Dendritic cell treated with granulocyte-macrophage colony-stimulating factor and Interleukin-4, amounts not matched to agents 40 ng/mL and 50 ng/mL, for 4 days (primary cell): ENCODE data around the gene DPYD.

ENCODE experiments used
- H3K27ac Mint-ChIP-seq: one replicate; pipeline ENCODE4 v1.8.0; 2022; ENCODE audit warnings: mild to moderate bottlenecking, mixed read lengths
- H3K27me3 Mint-ChIP-seq: one replicate; pipeline ENCODE4 v1.8.0; 2022; ENCODE audit warnings: mild to moderate bottlenecking, mixed read lengths
- H3K36me3 Mint-ChIP-seq: one replicate; pipeline ENCODE4 v1.8.0; 2022; ENCODE audit warnings: low read depth, mixed read lengths
- H3K4me1 Mint-ChIP-seq: one replicate; pipeline ENCODE4 v1.8.0; 2022; ENCODE audit warnings: low read depth, mixed read lengths
- H3K4me3 Mint-ChIP-seq: one replicate; pipeline ENCODE4 v1.8.0; 2022; ENCODE audit warnings: mild to moderate bottlenecking, moderate library complexity, mixed read lengths
- H3K9me3 Mint-ChIP-seq: one replicate; pipeline ENCODE4 v1.8.0; 2022; ENCODE audit warnings: mixed read lengths
- intact Hi-C: fragments of 100-400 bp; cut with micrococcal nuclease; formaldehyde crosslinking; loops from one replicate; pipeline ENCODE4 v1.15.0; 2022

The DPYD gene

GRCh38 chr1:97123717-97124431 is 797.0 kb downstream of the DPYD start:
- Mint-ChIP-seq H3K27ac (no peak overlapping the region), H3K4me1 (no peaks in the 10 kb centered on the region), H3K4me3 (no peak overlapping the region), H3K36me3 (peaks cover 61% of the 10 kb centered on the region), H3K9me3 (no peaks in the 10 kb centered on the region), H3K27me3 (no peaks in the 10 kb centered on the region)
- intact Hi-C loops, result no loop called here

DNA sequence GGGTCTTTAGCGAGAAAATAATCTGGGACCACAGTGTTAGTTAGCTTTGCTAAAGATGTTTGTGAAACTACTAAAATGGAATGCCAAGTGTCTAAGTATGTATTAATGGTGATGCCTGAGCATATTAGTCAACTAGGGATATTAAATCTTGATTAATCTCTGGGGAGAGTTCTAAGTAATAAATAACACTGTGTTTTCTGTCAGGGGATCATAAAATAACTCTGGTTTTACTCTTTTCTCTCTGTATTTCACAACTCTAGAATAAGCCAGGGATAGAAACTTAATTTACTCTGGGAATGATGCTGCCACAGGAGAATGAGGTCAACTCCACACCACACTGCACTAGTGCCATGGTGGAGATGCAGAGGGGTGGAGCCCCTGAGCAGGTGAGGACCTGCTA is 800.0 kb downstream of the DPYD start:
- Mint-ChIP-seq H3K9me3 (no peaks in the 10 kb centered on the region), H3K4me1 (no peaks in the 10 kb centered on the region)

GRCh38 chr1:97119260-97120158 is 801.3 kb downstream of the DPYD start:
- Mint-ChIP-seq H3K4me1 (no peaks in the 10 kb centered on the region), H3K36me3 (peaks cover 67% of the 10 kb centered on the region), H3K4me3 (no peak overlapping the region), H3K27me3 (no peaks in the 10 kb centered on the region), H3K9me3 (no peaks in the 10 kb centered on the region), H3K27ac (no peak overlapping the region)
- intact Hi-C loops, result no loop called here

More for the DNA sequence above, 800.0 kb downstream of the DPYD start:
- Mint-ChIP-seq H3K27ac (no peak overlapping the region), H3K27me3 (no peaks in the 10 kb centered on the region), H3K4me3 (no peak overlapping the region), H3K36me3 (peaks cover 59% of the 10 kb centered on the region)
- intact Hi-C loops, result no loop called here

DNA sequence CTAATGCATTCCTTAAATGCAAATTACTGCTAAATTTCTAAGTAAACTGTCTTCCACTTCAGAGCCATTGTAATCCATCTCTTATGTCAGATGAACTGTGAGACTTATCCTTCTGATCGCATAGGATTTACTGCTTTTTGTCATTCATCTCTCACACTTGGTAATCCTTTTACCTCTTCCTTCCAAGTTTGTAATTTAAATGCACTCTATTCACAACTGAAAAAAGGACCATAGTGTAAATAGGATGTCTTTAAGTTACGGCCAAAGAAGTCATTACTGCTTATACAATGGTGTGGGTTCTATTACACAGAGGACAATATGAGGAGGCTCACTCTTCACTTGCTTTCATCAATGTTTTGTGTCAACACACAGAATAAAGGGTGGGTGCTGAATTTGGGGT is 806.0 kb downstream of the DPYD start:
- no peak overlapping the region for H3K4me3 Mint-ChIP-seq
- no peaks in the 10 kb centered on the region for H3K9me3 Mint-ChIP-seq
- intact Hi-C loops, result no loop called here
- H3K4me1 Mint-ChIP-seq, result no peaks in the 10 kb centered on the region
- peaks cover 74% of the 10 kb centered on the region for H3K36me3 Mint-ChIP-seq
- no peaks in the 10 kb centered on the region for H3K27me3 Mint-ChIP-seq
- H3K27ac Mint-ChIP-seq, result no peak overlapping the region

GRCh38 chr1:97112442-97112841 is 808.4 kb downstream of the DPYD start:
- no peaks in the 10 kb centered on the region for H3K9me3 Mint-ChIP-seq
- H3K27ac Mint-ChIP-seq, result no peak overlapping the region
- H3K4me3 Mint-ChIP-seq, result no peak overlapping the region
- intact Hi-C loops, result no loop called here
- H3K27me3 Mint-ChIP-seq, result no peaks in the 10 kb centered on the region
- peaks cover 63% of the 10 kb centered on the region for H3K36me3 Mint-ChIP-seq
- H3K4me1 Mint-ChIP-seq, result no peaks in the 10 kb centered on the region

DNA sequence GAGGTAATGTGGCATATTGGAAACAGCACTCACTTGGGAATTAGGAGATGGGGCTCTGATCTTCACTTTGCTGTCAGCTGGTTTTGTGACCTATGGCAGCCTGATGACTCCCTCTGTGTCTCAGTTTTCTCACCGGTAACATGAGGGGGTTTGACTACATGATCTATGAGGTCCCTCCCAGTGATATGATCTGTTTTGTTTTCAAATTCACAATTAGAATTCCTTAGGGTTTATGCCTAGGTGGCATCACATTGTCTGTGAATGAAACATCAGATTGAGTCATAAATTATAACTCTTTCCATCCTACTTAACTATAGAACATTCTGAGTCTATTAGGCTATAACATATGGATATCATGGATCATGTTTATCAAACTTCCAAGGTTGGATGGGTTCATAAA is 812.7 kb downstream of the DPYD start:
- Mint-ChIP-seq H3K27me3 (no peaks in the 10 kb centered on the region), H3K36me3 (peaks cover 70% of the 10 kb centered on the region), H3K27ac (no peak overlapping the region), H3K4me1 (no peaks in the 10 kb centered on the region), H3K9me3 (no peaks in the 10 kb centered on the region), H3K4me3 (no peak overlapping the region)
- intact Hi-C loops, result no loop called here

- H3K27me3 Mint-ChIP-seq, result no peaks in the 10 kb centered on the region
These were observed 815.3 kb downstream of the DPYD start for GRCh38 chr1:97105531-97105930.

GRCh38 chr1:97101509-97101908 is 819.3 kb downstream of the DPYD start:
- Mint-ChIP-seq H3K27me3 (no peaks in the 10 kb centered on the region), H3K9me3 (peaks cover 10% of the 10 kb centered on the region), H3K36me3 (peaks cover 60% of the 10 kb centered on the region), H3K27ac (no peak overlapping the region), H3K4me3 (no peak overlapping the region), H3K4me1 (no peaks in the 10 kb centered on the region)
- intact Hi-C loops, result no loop called here

More at GRCh38 chr1:97105531-97105930, 815.3 kb downstream of the DPYD start:
- Mint-ChIP-seq H3K27ac (no peak overlapping the region), H3K36me3 (peaks cover 62% of the 10 kb centered on the region), H3K4me1 (no peaks in the 10 kb centered on the region), H3K4me3 (no peak overlapping the region), H3K9me3 (no peaks in the 10 kb centered on the region)
- intact Hi-C loops, result no loop called here

GRCh38 chr1:97097404-97097925 is 823.4 kb downstream of the DPYD start:
- H3K4me1 Mint-ChIP-seq, result peaks cover 6% of the 10 kb centered on the region
- peaks cover 10% of the 10 kb centered on the region for H3K9me3 Mint-ChIP-seq
- no peaks in the 10 kb centered on the region for H3K27me3 Mint-ChIP-seq
- H3K36me3 Mint-ChIP-seq, result peaks cover 43% of the 10 kb centered on the region
- intact Hi-C loops, result no loop called here
- no peak overlapping the region for H3K27ac Mint-ChIP-seq
- no peak overlapping the region for H3K4me3 Mint-ChIP-seq

GRCh38 chr1:97095764-97096163 is 825.1 kb downstream of the DPYD start:
- Mint-ChIP-seq H3K9me3 (peaks cover 10% of the 10 kb centered on the region), H3K4me1 (peaks cover 22% of the 10 kb centered on the region), H3K27ac (no peak overlapping the region), H3K27me3 (no peaks in the 10 kb centered on the region), H3K4me3 (no peak overlapping the region), H3K36me3 (peaks cover 50% of the 10 kb centered on the region)
- intact Hi-C loops, result no loop called here

- Mint-ChIP-seq H3K27me3 (no peaks in the 10 kb centered on the region), H3K9me3 (peaks cover 10% of the 10 kb centered on the region), H3K27ac (no peak overlapping the region), H3K4me1 (peaks cover 22% of the 10 kb centered on the region), H3K4me3 (no peak overlapping the region), H3K36me3 (peaks cover 61% of the 10 kb centered on the region)
- intact Hi-C loops, result no loop called here
These were observed 826.4 kb downstream of the DPYD start for GRCh38 chr1:97094247-97094972.

GRCh38 chr1:97093741-97094140 is 827.1 kb downstream of the DPYD start:
- Mint-ChIP-seq H3K27ac (no peak overlapping the region), H3K36me3 (peaks cover 64% of the 10 kb centered on the region), H3K9me3 (peaks cover 10% of the 10 kb centered on the region), H3K4me1 (peaks cover 22% of the 10 kb centered on the region), H3K4me3 (no peak overlapping the region), H3K27me3 (no peaks in the 10 kb centered on the region)
- intact Hi-C loops, result no loop called here

DNA sequence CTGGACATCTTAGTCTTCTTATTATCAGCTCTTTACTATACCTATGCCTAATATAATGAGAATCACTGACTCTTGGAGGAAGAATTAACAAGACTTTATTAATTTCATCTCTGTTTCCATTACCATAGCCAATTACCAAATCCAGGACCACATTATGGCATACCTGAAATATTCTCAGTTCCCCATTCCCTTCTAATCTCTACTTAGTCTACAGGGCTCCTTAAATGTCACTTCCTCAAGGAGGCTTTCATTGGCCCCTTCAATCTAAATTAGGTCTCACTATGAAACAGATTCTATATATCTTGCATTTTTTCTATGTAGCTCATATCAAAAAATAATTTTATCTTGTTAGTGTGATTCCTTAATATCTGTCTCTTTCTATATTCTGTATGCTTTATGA is 828.0 kb downstream of the DPYD start:
- no peak overlapping the region for H3K4me3 Mint-ChIP-seq
- peaks cover 22% of the 10 kb centered on the region for H3K4me1 Mint-ChIP-seq
- intact Hi-C loops, result no loop called here
- peaks cover 10% of the 10 kb centered on the region for H3K9me3 Mint-ChIP-seq
- no peak overlapping the region for H3K27ac Mint-ChIP-seq
- H3K27me3 Mint-ChIP-seq, result no peaks in the 10 kb centered on the region
- H3K36me3 Mint-ChIP-seq, result peaks cover 72% of the 10 kb centered on the region

- intact Hi-C loops, result no loop called here
- H3K4me1 Mint-ChIP-seq, result peaks cover 22% of the 10 kb centered on the region
- peaks cover under 1% of the 10 kb centered on the region for H3K9me3 Mint-ChIP-seq
- no peaks in the 10 kb centered on the region for H3K27me3 Mint-ChIP-seq
- no peak overlapping the region for H3K4me3 Mint-ChIP-seq
- no peak overlapping the region for H3K27ac Mint-ChIP-seq
- H3K36me3 Mint-ChIP-seq, result peaks cover 68% of the 10 kb centered on the region
These were observed 829.2 kb downstream of the DPYD start for GRCh38 chr1:97091679-97092078.
